ENCODE data around the gene BASP1.
"Not testable (repeated sequence)": the region's sequence is repeated elsewhere in the genome, so short reads cannot be mapped to it uniquely, and the experiment has no call there.

Gene BASP1

DNA sequence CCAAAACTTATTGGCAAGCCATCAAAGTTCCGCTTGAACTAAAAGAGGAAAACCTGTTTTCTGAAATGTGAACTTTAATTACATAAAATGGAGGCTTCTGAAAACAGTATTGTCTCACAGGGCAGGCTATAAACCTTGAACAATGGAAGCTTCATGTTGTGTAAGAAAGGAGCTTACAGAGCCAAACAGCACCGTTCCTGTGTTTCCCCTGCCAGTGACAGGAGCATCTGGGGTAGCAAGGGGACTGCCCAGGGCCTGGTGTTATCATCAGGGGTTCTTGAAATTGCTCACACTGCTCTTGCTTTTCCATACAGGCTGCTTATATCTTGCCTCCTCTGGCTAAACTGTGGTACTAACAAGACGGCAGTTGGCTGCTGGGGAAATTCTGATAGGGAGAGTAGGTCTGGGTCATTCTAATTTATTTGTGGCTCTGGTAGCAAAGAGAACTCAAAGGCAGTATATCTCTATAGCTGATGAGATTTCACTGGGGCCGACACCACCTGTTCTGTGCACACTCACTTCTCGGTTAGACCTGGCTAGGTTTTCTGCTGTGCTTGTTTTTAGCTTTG is 40.4 kb downstream of the BASP1 start:
- FAIRE-seq: no peak

DNA sequence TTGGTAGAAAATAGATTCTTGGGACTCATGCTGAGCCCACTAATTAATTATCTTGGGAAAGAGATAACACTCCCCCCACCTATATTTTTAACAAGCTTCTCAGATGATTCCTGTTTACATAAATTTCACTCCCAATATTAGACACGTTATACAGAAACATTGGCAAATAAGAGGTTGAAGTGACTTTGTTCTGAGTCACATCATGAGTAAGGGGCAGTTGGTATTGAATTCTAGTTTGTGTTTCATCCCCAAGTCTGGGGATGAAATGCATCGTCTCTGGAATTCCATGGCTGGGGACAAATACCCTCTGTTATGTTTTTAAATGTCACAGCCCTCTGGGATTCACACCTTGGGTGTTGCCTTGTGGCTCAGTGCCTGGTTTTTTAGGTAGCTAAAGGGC is 41.0 kb downstream of the BASP1 start:
- no peak for FAIRE-seq

- FAIRE-seq: not testable (repeated sequence)
Observed at GRCh38 chr5:17259012-17259411, 41.6 kb downstream of the BASP1 start.

- FAIRE-seq: no peak
Observed at GRCh38 chr5:17259630-17260257, 42.3 kb downstream of the BASP1 start.

GRCh38 chr5:17260549-17260948 is 43.1 kb downstream of the BASP1 start:
- FAIRE-seq: no peak

GRCh38 chr5:17261075-17261474 is 43.6 kb downstream of the BASP1 start:
- no peak for FAIRE-seq

GRCh38 chr5:17265041-17265440 is 47.6 kb downstream of the BASP1 start:
- no peak for FAIRE-seq

DNA sequence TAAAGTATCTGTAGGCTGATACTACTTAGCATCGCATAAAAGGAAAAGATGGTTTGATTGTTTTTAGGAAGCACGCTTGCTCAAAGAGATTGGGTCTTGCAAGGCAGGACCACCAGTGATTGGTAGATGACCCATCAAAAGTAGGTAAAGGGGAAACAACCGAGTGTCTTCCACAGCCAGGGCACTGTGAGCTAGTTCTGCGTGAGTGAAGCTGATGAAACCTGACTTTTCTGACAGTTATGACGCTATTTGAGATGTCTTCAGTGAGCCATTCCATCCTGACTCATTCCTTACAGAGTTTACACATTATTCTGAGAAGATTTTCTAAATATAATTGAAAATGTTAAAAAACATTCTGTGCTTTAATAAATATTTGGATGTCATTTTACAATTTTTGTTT is 49.7 kb downstream of the BASP1 start:
- no peak for FAIRE-seq

GRCh38 chr5:17269201-17269600 is 51.8 kb downstream of the BASP1 start:
- FAIRE-seq: no peak

GRCh38 chr5:17272111-17272510 is 54.7 kb downstream of the BASP1 start:
- no peak for FAIRE-seq

GRCh38 chr5:17275289-17276158 is 58.1 kb downstream of the BASP1 start:
- no peak for FAIRE-seq

GRCh38 chr5:17276445-17276844 is 59.0 kb downstream of the BASP1 start:
- no peak for FAIRE-seq

DNA sequence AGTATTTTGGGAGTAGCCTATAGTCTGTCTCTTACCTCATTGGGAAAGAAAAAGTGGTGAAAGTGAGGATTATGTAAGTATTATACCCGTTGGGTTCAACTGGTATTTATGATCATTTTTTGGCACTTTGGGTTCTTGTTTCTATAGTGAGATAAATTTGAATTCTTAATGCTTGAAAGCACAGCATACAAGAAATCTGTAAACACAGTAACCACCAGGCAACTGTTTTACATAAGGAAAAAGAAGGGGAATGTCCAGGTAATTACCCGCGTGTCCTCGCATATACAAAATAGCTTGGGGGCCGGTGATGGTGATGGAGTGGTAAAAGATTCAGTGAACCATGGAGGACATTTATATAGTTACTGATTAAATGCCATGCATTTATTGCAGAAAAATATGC is 60.5 kb downstream of the BASP1 start:
- FAIRE-seq: no peak

GRCh38 chr5:17278931-17279330 is 61.5 kb downstream of the BASP1 start:
- FAIRE-seq: no peak

- FAIRE-seq: no peak
Observed at GRCh38 chr5:17279487-17279886, 62.1 kb downstream of the BASP1 start.

DNA sequence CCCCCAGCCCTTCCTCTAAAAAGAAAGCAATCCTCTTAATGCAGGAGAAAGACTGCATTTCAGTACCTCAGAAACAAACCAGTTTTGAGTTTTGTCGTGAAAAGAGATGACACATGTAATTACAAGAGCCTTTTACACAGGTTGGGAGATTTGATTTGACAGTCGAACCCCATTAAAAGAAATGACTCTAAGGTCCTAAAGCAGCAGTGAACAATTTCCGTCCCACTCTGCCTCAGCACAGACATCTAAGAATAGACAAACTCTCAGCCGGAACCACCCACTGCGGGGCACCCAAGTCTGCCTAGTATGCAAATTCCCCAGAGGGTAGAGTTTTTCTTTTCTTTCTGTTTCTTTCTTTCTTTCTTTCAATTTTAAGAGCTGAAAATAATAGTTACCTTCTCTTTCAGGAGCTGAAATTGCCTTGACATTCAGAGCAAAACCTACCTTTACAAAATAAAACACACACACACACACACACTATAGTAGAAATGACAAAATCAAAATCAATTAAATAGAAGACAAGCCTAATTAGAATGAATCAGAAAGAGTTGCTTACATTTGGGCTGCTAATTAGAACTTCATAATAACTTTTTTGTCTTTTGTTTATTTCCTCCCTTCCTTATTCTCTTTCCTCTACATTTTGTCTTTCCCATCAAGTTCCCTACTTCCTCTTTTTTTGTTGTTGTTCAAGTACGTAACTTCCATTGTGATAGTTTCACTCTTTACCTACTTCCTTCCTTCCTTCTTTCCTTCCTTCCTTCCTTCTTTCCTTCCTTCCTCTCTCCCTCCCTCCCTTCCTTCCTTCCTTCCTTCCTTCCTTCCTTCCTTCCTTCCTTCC is 65.1 kb downstream of the BASP1 start:
- FAIRE-seq: no peak

DNA sequence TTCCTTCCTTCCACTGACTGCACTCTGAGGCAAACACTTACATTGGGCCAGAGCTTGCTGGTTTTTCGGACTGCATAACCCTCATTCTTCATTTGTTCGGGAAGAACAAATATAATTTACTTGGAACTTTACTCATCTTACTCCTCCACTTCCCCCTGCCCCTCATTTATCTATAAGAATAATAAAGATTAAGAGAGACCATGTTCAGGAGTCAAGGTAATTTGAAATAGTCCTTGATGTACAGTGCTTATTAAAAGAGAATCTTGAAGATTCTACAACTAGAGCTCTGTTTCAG is 65.6 kb downstream of the BASP1 start:
- FAIRE-seq: no peak

GRCh38 chr5:17287501-17288155 is 70.2 kb downstream of the BASP1 start:
- FAIRE-seq: no peak

DNA sequence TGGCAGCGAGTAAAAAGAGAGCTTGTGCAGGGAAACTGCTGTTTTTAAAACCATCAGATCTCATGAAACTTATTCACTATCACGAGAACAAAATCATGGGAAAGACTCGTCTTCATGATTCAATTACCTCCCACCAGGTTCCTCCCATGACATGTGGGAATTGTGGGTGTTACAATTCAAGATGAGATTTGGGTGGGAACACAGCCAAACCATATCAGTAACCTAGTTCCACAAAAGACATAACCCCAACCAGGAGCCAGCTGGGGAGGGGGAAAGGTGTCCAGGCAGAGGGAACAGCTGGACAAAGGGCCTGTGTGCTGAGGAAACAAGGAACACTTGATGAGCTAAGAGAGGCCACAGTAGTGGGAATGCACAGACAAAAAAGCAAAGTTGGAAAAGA is 71.1 kb downstream of the BASP1 start:
- no peak for FAIRE-seq

GRCh38 chr5:17289681-17290539 is 72.5 kb downstream of the BASP1 start:
- no peak for FAIRE-seq

DNA sequence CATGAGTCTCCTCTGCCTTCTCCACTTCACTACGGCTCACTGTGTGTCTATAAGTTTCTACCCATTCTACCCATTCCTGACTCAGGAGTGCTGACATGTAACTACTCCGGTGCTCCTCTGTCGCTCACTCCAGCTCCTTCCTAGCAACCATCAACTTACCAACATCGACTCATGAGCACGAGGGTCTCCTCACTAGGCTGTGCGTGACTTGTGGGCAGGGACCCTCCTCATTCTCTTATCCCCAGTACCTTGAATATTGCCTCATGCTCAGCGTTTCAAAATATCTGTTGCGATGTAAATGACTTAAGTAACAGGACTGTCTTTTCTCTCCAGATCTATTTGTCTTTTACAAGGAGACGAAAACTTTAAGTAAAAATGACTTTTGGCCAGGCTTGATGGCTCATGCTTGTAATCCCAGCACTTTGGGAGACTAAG is 73.1 kb downstream of the BASP1 start:
- FAIRE-seq: no peak

All from TTC549 (cell line).